ENCODE data around the gene BSN. TPM values are rescaled to one million over a fixed set of nuclear protein-coding genes. Genes with fewer than 3 reads are reported as not detected.

Gene BSN
- total RNA-seq, 2 experiments from 2014 or later, result 0.08 to 0.11 TPM

- Histone ChIP-seq H3K36me3 (ENCODE audit: insufficient read depth, low read length) (no peaks in the 10 kb centered on the region), H3K27me3 (ENCODE audit: control insufficient read depth in 1 of 2, insufficient read depth in 2 of 2, low read length in 2 of 2) (no peaks in the 10 kb centered on the region), H3K27ac (ENCODE audit: low read depth in 1 of 2, low read length in 2 of 2) (no peak overlapping the region), H3K9me3 (ENCODE audit: control insufficient read depth in 1 of 2, insufficient read depth in 1 of 2, low read length in 2 of 2) (no peaks in the 10 kb centered on the region), H3K4me3 (ENCODE audit: low read length) (no peak overlapping the region), H3K4me1 (ENCODE audit: insufficient read depth, low read length) (no peaks in the 10 kb centered on the region)
- H3K4me1 Mint-ChIP-seq (ENCODE audit: low read depth), result no peaks in the 10 kb centered on the region
- H3K27ac Mint-ChIP-seq, result no peak overlapping the region
- DNase-seq, result no peak
- intact Hi-C loops (cut with DNase I, micrococcal nuclease), result no loop called here
- TF ChIP-seq CTCF (IDR thresholded peaks at IDR 0.05), result no peak
- no peak for ATAC-seq (ENCODE audit: poor library complexity)
- no peaks in the 10 kb centered on the region for H3K9me3 Mint-ChIP-seq
- ChIA-PET POLR2A (no interaction called here), CTCF (interaction anchor here (1.2 kb wide), 1 partner anchor 33 kb away, joined by 3 read pairs; no protein-coding TSS in a partner anchor)
- H3K36me3 Mint-ChIP-seq (ENCODE audit: low read depth), result no peaks in the 10 kb centered on the region
- H3K4me3 Mint-ChIP-seq, result no peak overlapping the region
- no peaks in the 10 kb centered on the region for H3K27me3 Mint-ChIP-seq
These were observed 84.2 kb downstream of the BSN start for GRCh38 chr3:49638445-49638844.

DNA sequence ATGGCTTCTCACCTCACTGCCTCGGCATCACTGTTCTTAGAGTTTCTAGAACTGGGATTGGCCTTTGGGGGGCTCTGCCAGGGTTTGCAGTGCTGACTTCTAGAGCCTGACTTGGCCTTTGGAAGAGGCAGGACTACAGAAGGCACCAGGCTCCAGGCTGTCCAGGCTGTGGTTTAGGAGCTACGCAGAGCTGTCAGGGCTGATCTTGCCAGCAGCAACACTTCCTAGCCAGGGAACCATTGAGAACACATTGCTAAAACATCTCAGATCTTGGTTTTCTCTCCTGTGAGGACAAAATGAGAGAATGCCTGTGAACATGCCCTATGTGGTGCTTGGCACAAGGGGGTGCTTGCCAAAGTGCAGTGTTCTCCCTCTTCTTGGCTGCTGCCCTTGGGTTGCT lies 85.3 kb downstream of the BSN start:
- Histone ChIP-seq H3K9me3 (ENCODE audit: control insufficient read depth in 1 of 2, insufficient read depth in 1 of 2, low read length in 2 of 2) (no peaks in the 10 kb centered on the region), H3K27ac (ENCODE audit: low read depth in 1 of 2, low read length in 2 of 2) (no peak overlapping the region), H3K4me3 (ENCODE audit: low read length) (no peak overlapping the region), H3K4me1 (ENCODE audit: insufficient read depth, low read length) (no peaks in the 10 kb centered on the region), H3K36me3 (ENCODE audit: insufficient read depth, low read length) (no peaks in the 10 kb centered on the region), H3K27me3 (ENCODE audit: control insufficient read depth in 1 of 2, insufficient read depth in 2 of 2, low read length in 2 of 2) (no peaks in the 10 kb centered on the region)
- ChIA-PET POLR2A (no interaction called here), CTCF (no interaction called here)
- Mint-ChIP-seq H3K4me1 (ENCODE audit: low read depth) (no peaks in the 10 kb centered on the region), H3K4me3 (no peak overlapping the region), H3K27me3 (no peaks in the 10 kb centered on the region), H3K36me3 (ENCODE audit: low read depth) (no peaks in the 10 kb centered on the region), H3K9me3 (no peaks in the 10 kb centered on the region), H3K27ac (no peak overlapping the region)
- no peak for TF ChIP-seq CTCF (IDR thresholded peaks at IDR 0.05)
- intact Hi-C loops (cut with DNase I, micrococcal nuclease), result no loop called here
- DNase-seq (no peak), ATAC-seq (ENCODE audit: poor library complexity) (no peak)

GRCh38 chr3:49641292-49641691 lies 87.0 kb downstream of the BSN start:
- intact Hi-C loops (cut with DNase I, micrococcal nuclease), result no loop called here
- no peak for TF ChIP-seq CTCF (IDR thresholded peaks at IDR 0.05)
- ATAC-seq (ENCODE audit: poor library complexity) (no peak), DNase-seq (no peak)
- Mint-ChIP-seq H3K4me3 (no peak overlapping the region), H3K27ac (no peak overlapping the region), H3K9me3 (no peaks in the 10 kb centered on the region), H3K27me3 (no peaks in the 10 kb centered on the region), H3K4me1 (ENCODE audit: low read depth) (no peaks in the 10 kb centered on the region), H3K36me3 (ENCODE audit: low read depth) (no peaks in the 10 kb centered on the region)
- H3K27ac ChIP-seq (ENCODE audit: low read depth in 1 of 2, low read length in 2 of 2), result no peak overlapping the region
- H3K4me3 ChIP-seq (ENCODE audit: low read length), result no peak overlapping the region
- ChIA-PET POLR2A (no interaction called here), CTCF (no interaction called here)
- no peaks in the 10 kb centered on the region for H3K9me3 ChIP-seq (ENCODE audit: control insufficient read depth in 1 of 2, insufficient read depth in 1 of 2, low read length in 2 of 2)
- no peaks in the 10 kb centered on the region for H3K27me3 ChIP-seq (ENCODE audit: control insufficient read depth in 1 of 2, insufficient read depth in 2 of 2, low read length in 2 of 2)
- H3K4me1 ChIP-seq (ENCODE audit: insufficient read depth, low read length), result no peaks in the 10 kb centered on the region
- H3K36me3 ChIP-seq (ENCODE audit: insufficient read depth, low read length), result no peaks in the 10 kb centered on the region

All from CD4-positive, alpha-beta T cell (primary cell).